GM18868 (cell line): Measurements from ENCODE around the gene MAML2.

Source experiments
- ATAC-seq: cut with Tn5 transposase; IDR thresholded peaks from one replicate; pipeline ENCODE4 v1.9.1; 2021; ENCODE audit warnings: mild to moderate bottlenecking, moderate library complexity; ENCODE audit not compliant: unreplicated experiment

Gene MAML2

DNA sequence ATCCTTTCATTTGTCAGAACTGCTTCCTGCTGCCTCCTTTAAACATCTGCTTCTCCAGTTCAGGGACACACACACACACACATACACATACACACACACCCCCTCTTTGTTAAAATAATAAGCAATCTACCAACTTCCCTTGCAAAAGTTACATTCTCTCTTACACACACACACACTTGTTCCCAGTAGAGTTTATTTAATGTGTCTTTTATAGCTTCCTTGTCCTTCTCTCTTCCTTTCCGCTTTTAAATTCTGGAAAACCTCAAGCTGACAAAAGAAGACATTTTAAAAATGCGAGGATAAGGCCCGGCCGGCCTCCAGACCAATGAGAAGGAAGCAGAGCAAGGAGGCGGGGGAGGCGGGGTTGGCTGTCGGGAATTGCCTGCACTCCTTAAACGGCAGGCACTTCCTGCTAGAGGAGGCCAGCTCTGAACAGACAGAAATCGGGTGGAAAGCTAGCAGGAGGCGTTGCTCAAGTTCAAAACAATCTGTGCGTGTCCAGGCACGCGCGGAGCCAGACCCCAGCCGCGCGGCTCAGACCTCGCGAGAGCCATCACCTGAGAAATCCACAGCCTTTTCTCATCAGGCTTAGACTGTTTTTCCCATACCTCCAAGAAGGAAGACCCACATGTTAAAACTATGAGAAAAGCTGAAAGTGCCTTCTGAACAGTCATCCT lies 99.9 kb downstream of the MAML2 start:
- peak; percentile 83 for ATAC-seq

DNA sequence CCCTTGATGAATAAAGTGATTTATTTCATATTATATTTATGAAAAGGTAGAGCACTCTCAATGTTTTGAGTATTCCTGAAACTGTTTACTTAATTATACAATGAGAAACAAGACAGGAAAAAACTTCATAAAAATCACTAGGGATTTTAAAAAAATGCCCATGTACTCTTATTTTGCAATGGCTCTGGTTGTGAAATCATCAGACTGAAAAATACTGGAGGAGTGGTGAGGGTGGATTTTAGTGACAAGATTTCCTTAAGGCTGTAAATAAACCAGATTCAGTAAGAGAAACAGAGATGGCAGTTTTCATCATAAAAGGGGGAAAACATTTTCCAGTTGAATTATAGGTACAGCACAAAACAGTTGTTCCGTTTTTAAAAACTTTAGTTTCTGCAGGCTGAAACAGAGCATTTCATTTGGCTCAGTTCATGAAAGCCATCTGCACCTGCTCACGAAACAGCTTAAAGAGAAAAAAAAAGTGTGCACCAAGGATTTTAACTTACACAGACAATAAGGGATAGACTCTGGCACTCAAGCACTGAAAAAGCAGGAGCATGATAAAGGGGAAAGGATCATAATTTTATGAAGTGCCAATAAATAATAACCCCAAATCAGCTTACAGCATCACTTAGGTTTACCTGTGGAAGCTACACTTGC lies 100.7 kb downstream of the MAML2 start:
- ATAC-seq, result no peak

- no peak for ATAC-seq
Measured at GRCh38 chr11:96241331-96241841, 101.6 kb downstream of the MAML2 start.

DNA sequence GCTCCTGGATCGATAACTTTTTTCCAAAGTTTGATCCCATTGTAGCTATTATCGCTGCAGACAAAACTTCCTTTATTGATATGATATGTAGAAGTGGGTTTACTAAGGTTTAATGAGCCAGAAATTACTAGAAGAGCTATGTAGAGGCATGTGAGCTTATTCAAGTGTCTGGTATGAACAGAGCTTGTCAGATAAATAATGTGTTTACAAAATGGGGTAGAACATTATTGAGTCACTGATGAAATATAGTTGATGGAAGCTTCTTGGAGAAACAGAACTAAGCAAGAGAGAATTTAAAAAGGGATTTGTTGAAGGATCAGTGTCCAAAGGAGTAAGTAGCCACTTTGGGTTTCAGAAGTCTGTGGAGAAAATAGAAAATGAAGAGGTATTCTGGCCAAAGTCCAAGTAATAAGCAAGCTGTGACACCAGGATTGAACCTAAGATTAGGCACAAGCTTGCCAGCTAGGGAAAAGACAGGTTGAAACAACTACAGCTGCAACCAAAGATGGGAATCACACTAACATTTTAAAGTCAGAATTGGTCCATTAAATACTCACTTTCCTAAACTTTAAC lies 104.3 kb downstream of the MAML2 start:
- no peak for ATAC-seq

DNA sequence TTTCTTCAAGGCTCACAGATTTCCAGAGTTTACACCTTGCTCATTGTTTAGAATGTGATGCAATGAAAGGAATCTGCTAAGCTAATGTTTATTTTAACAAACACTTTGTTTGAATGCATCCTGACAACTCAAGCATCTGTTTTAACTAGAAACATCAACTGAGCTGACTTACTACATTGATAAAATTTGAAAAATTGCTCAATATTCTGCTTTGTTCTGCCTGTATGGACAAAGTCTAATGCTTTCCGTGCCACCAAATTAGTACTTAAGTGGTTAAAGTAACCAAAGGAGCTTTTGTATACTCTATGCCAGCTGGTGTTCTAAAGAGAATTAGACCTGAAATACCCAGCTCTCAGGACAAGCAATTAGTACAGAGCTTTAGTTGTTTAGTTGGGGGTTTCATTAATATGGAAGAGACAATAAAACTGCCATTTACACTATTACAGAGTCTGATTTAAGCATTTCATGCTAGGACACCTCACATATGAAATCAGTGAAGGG lies 105.2 kb downstream of the MAML2 start:
- no peak for ATAC-seq

- peak; percentile 98 for ATAC-seq
Measured at GRCh38 chr11:96235751-96236150, 107.2 kb downstream of the MAML2 start.

DNA sequence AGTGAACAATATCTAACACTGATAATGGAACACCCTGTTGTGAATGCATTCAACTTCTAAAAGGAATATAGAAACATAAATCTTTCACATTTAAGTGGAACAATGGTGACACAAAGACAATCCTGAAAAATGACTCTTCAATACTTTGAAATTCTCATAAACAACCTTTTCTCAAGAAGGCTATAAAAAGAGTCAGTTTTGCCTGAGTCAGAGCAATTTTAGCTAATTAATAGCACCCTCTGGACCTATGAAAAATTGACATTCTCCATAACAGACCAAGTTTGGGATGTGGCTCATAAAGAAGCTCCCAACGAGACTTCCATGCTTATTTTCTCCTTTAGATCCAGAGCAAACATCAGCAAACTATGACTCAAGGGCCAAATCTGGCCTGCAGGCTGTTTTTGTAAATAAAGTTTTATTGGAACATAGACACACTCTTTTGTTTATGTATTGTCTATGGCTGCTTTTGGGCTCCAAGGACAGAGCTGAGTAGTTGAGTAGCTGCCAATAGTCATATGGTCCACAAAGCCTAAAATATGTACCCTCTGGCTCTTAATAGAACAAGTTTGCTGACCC lies 108.0 kb downstream of the MAML2 start:
- peak; percentile 4 for ATAC-seq

DNA sequence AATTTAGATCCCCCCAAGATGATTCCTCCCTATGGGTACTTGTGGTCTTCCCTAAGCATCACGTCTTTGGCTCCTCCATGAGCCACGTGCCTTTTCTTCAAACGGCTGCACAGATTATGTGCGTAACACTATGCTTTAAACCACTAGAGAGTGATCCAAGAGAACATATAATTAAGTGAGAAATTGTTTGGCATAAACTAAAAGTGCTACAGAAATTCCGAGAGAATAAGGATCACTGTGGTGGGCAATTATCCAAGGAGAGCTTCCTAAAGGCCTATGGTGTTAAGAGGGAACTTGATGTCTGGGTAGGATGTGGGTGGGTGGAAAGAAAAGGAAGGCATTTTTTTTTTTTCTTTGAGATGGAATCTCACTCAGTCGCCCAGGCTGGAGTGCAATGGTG lies 110.9 kb downstream of the MAML2 start:
- no peak for ATAC-seq

- ATAC-seq, result no peak
Measured at GRCh38 chr11:96230686-96231085, 112.3 kb downstream of the MAML2 start.

GRCh38 chr11:96229354-96229977 lies 113.5 kb downstream of the MAML2 start:
- ATAC-seq, result no peak

GRCh38 chr11:96228910-96229309 lies 114.1 kb downstream of the MAML2 start:
- ATAC-seq, result no peak

GRCh38 chr11:96228473-96228891 lies 114.5 kb downstream of the MAML2 start:
- ATAC-seq, result no peak

DNA sequence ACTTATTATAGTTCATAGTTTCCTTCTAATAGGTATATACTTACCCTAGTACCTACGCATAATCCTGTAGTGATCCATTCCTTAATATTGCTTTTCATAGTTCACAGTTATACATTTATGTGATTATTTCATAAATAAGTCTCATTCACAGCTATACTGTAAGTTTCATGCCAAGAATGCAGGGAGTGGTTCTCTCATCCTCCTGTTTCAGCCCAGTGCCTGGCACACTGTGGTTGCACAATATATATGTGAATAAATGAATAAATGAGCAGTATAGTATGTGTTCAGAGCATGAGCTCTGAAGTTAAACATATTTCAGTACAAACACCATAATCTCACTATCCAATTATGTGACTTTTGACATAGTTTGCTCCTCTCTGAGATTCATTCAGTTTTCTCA lies 115.8 kb downstream of the MAML2 start:
- ATAC-seq, result no peak

DNA sequence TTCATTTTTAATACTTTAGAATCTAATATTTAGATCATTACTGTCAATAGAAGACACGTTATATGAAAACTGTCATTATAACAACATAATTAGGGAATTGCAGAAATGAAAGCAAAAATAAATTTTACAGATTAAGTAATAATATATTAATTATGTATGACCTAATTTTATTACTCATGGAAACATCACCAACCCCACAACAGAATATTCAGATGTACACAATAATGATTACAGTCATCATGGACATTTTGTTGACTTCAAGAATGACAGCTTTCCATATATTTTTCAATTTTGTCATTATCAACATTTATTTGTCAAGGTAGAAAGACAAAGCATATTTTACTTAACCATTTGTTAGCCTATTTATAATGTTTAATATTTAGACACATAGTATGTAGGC lies 119.9 kb downstream of the MAML2 start:
- ATAC-seq, result no peak

GRCh38 chr11:96222102-96222501 lies 120.9 kb downstream of the MAML2 start:
- ATAC-seq, result no peak

DNA sequence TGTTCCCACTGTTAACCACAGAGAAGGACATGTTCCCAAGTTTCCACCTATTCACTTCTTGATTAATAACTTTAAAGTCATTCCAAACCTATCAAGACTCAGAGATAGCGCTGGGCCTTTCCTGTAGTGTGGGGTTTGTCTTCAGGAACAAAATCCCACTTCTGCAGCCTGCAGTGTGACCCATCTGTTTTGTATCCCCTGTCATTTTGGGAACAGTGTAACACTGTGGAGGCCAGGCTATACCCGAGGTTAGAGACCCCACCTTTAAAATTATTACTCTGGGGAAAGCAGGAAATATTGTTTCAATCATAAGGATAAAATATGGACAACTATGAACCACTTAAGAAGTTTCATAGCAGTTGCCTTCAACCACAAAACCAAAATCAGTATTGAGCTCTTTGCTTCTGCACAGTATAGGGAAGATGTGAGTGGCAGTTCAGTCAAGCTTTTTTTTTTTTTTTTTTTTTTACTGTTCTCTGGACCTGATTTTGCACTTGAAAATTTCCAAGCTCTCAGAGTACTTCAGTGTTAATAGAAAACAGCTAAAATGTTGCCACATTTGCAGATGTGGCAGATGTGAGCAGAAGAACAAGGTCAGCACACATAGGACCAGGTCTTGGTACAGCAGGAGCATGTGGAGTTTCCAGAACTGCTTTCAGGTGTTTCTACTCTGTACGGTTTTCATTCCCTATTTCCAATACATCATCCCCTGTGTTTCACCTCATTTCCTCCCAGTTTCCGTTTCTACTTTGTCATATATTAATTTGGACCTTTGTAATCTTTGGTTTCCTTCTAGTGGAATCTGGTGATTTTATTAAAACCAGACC lies 121.5 kb downstream of the MAML2 start:
- no peak for ATAC-seq

DNA sequence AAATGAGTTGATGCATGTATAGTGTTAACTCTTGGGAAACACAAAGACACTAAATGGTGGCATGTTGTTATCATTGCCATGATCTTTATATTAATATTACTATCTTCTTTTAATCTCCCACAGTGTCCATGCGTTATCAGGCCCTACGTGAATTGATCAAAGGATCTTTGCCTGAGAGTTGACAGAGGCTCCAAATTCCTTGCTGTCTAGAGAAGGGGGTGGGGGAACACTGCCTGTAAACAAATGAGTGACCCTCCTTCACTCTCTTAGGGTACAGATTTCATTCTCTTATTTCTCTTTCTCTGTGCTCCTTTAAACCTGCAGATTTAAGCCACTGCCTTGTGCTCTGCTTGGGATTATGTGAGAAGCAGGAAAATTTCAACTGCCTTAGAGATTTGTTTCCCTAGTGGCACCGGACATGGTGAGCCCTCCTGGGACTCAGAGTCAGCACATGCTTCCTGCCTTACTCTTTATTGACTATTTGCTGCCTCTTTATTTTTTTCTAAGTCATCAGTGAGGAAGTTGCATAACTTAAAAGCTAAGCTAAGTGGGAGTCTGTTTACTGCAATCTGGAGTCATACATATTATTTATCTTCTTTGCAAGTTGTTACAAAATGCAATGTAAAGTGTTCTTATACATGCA lies 122.9 kb downstream of the MAML2 start:
- ATAC-seq, result no peak

GRCh38 chr11:96218901-96219300 lies 124.1 kb downstream of the MAML2 start:
- ATAC-seq, result no peak

GRCh38 chr11:96218006-96218405 lies 125.0 kb downstream of the MAML2 start:
- ATAC-seq, result no peak

- ATAC-seq, result no peak
Measured at GRCh38 chr11:96217206-96217605, 125.8 kb downstream of the MAML2 start.
